GM12892 (cell line): ENCODE data around the gene HOXA5.

Experiments used
- POLR2A ChIP-seq: IDR thresholded peaks from 2 replicates; pipeline ENCODE4 v1.6.1; 2011; ENCODE audit warnings: low read depth, low read length, control low read depth
- POLR2AphosphoS5 ChIP-seq: IDR thresholded peaks from 2 replicates; pipeline ENCODE4 v1.6.1; 2011; ENCODE audit warnings: low read depth, low read length, control low read depth
- TAF1 ChIP-seq: IDR thresholded peaks from 2 replicates; pipeline ENCODE4 v1.6.1; 2011; ENCODE audit warnings: low read depth, mild to moderate bottlenecking, control low read depth, low read length, borderline replicate concordance

GRCh38 chr7:27092819-27093110 lies 50.7 kb downstream of the HOXA5 start:
- TF ChIP-seq TAF1 = no peak
- TF ChIP-seq POLR2AphosphoS5 = no peak
- no peak for TF ChIP-seq POLR2A
